Astrocyte (in vitro differentiated cells and primary cell): Measurements from ENCODE around the gene OR11H7.
"Not testable (repeated sequence)": the region's sequence is repeated elsewhere in the genome, so short reads cannot be mapped to it uniquely, and the experiment has no call there.

ENCODE experiments used
- EZH2 ChIP-seq: IDR thresholded peaks from 2 replicates; pipeline ENCODE4 v1.6.1; 2012; ENCODE audit warnings: mild to moderate bottlenecking, low read length, inconsistent platforms; ENCODE audit not compliant: insufficient read depth
- TF ChIP-seq, protein P1 (sequence below): IDR thresholded peaks from 2 replicates; pipeline ENCODE4 v1.5.1; 2011; ENCODE audit warnings: low read depth, mild to moderate bottlenecking, inconsistent platforms, low read length, moderate library complexity; ENCODE audit not compliant: insufficient read depth

DNA sequence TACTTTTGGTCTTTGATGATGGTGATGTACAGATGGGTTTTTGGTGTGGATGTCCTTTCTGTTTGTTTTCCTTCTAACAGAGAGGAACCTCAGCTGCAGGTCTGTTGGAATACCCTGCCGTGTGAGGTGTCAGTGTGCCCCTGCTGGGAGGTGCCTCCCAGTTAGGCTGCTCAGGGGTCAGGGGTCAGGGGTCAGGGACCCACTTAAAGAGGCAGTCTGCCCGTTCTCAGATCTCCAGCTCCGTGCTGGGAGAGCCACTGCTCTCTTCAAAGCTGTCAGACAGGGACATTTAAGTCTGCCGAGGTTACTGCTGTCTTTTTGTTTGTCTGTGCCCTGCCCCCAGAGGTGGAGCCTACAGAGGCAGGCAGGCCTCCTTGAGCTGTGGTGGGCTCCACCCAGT lies 6.6 kb downstream of the OR11H7 start:
- TF ChIP-seq, protein P1, sequence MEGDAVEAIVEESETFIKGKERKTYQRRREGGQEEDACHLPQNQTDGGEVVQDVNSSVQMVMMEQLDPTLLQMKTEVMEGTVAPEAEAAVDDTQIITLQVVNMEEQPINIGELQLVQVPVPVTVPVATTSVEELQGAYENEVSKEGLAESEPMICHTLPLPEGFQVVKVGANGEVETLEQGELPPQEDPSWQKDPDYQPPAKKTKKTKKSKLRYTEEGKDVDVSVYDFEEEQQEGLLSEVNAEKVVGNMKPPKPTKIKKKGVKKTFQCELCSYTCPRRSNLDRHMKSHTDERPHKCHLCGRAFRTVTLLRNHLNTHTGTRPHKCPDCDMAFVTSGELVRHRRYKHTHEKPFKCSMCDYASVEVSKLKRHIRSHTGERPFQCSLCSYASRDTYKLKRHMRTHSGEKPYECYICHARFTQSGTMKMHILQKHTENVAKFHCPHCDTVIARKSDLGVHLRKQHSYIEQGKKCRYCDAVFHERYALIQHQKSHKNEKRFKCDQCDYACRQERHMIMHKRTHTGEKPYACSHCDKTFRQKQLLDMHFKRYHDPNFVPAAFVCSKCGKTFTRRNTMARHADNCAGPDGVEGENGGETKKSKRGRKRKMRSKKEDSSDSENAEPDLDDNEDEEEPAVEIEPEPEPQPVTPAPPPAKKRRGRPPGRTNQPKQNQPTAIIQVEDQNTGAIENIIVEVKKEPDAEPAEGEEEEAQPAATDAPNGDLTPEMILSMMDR = not testable (repeated sequence)
- TF ChIP-seq EZH2 = not testable (repeated sequence)
